ENCODE measurements around the gene MYLK4. TPM values are rescaled to one million over a fixed set of nuclear protein-coding genes. Genes with fewer than 3 reads are reported as not detected.
A peak's percentile ranks its signal among the peaks of the same experiment; 100 is the strongest.

Gene MYLK4
- total and polyA plus RNA-seq, 8 donors, result 0.12 to 1.3 (median 0.43) TPM; not detected in 3

- peak; percentile 39 to 59 for DNase-seq
- intact Hi-C loops (cut with DNase I; ENCODE audit: low total_unique reads), result no loop called here
- peak overlapping the region in 3 of 5 donors; percentile 16 to 40 (median 33) for H3K27ac ChIP-seq
- no peaks in the 10 kb centered on the region for H3K36me3 ChIP-seq
- H3K4me1 ChIP-seq, result peaks cover 0 to 41% (median 14%) of the 10 kb centered on the region in 4 donors
- H3K27me3 ChIP-seq, result no peaks in the 10 kb centered on the region
- no peak overlapping the region for H3K4me3 ChIP-seq
- TF ChIP-seq EP300 (IDR thresholded peaks at IDR 0.05) (no peak), POLR2A (IDR thresholded peaks at IDR 0.05) (no peak), POLR2AphosphoS5 (IDR thresholded peaks at IDR 0.05) (no peak)
- TF ChIP-seq, protein P1, sequence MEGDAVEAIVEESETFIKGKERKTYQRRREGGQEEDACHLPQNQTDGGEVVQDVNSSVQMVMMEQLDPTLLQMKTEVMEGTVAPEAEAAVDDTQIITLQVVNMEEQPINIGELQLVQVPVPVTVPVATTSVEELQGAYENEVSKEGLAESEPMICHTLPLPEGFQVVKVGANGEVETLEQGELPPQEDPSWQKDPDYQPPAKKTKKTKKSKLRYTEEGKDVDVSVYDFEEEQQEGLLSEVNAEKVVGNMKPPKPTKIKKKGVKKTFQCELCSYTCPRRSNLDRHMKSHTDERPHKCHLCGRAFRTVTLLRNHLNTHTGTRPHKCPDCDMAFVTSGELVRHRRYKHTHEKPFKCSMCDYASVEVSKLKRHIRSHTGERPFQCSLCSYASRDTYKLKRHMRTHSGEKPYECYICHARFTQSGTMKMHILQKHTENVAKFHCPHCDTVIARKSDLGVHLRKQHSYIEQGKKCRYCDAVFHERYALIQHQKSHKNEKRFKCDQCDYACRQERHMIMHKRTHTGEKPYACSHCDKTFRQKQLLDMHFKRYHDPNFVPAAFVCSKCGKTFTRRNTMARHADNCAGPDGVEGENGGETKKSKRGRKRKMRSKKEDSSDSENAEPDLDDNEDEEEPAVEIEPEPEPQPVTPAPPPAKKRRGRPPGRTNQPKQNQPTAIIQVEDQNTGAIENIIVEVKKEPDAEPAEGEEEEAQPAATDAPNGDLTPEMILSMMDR (IDR thresholded peaks at IDR 0.05), result no peak
- H3K9me3 ChIP-seq, result no peaks in the 10 kb centered on the region
- WGBS, 5 donors, result 70 to 85% (median 79%) methylated on average over 5 of the region's 5 CpGs
Observed at GRCh38 chr6:2733324-2733723, 17.4 kb downstream of the MYLK4 start.

DNA sequence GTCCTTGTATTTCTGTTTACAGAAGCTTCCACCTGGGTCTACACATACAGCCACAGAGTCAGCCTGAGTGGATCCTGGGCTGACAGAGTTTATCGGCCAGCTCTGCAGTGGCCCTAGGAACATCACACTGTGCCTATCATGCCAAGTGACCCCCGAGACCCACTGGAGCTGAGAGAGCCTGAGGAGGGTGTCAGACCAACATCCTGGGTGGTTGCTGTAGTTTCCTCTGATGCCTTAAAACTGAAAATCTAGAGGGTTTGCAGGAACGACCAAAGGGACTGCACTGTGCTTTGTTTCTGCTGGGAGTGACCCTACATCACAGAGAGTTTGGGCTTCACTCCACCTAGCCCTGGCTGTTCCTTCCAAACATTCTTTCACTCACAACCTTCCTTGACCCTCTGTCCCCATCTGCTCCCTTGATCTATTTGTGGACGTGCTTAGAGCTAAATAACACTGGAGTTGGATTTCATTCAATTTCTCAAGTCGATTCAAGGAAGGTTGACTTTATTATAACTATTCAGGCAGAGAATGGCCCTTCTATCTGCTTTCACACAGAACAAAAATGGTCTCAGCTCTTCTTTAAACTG is 18.1 kb downstream of the MYLK4 start:
- Histone ChIP-seq H3K9me3 (no peaks in the 10 kb centered on the region), H3K4me3 (no peak overlapping the region), H3K36me3 (no peaks in the 10 kb centered on the region), H3K27me3 (no peaks in the 10 kb centered on the region), H3K4me1 (peaks cover 0 to 38% (median 12%) of the 10 kb centered on the region in 4 donors), H3K27ac (peak overlapping the region in 3 of 5 donors; percentile 16 to 41 (median 33))
- 17 to 48% (median 38%) methylated on average over 3 to 5 of the region's 5 CpGs for WGBS, 5 donors
- no peak for TF ChIP-seq POLR2A (IDR thresholded peaks at IDR 0.05)
- TF ChIP-seq, protein P1 (IDR thresholded peaks at IDR 0.05), result no peak
- TF ChIP-seq EP300 (IDR thresholded peaks at IDR 0.05), result no peak
- no peak for TF ChIP-seq POLR2AphosphoS5 (IDR thresholded peaks at IDR 0.05)
- intact Hi-C loops (cut with DNase I; ENCODE audit: low total_unique reads), result no loop called here
- peak in 1 of 2 donors; percentile 31 for DNase-seq

DNA sequence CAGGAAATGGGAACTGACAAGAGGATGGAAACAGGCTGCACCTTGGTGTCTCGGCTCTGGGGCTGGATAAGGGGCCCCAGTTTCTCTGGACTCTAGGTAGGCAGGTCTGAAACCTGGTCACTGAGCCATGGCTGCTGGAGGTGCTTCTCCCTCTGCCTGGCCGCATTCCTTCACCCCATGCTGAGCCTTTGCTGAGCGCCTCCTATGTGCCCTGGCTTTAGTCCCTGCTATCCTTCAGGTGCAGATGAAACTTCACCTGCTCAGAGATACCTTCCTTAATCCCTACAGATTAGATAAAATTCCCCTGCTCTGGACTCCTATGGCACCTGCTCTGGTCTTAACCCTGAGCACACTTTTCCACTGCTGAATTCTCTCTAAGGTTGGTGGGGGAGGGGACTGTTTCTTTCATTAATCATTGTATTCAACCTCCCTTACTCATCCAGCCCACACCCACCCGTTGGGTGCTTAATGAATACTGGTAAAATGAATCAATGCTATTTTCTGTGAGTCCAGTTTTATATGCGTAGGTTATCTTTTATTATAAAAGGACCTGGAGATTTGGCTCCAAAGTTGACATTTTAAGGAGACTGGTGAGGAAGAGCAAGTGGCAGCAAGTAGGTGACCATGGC is 19.3 kb downstream of the MYLK4 start:
- H3K4me3 ChIP-seq, result no peak overlapping the region
- 63 to 79% (median 71%) methylated on average over 5 of the region's 5 CpGs for WGBS, 5 donors
- no peak for TF ChIP-seq EP300 (IDR thresholded peaks at IDR 0.05)
- TF ChIP-seq, protein P1 (IDR thresholded peaks at IDR 0.05), result no peak
- no peak for TF ChIP-seq POLR2AphosphoS5 (IDR thresholded peaks at IDR 0.05)
- no peak for TF ChIP-seq POLR2A (IDR thresholded peaks at IDR 0.05)
- intact Hi-C loops (cut with DNase I; ENCODE audit: low total_unique reads), result no loop called here
- no peak overlapping the region for H3K27ac ChIP-seq
- no peaks in the 10 kb centered on the region for H3K36me3 ChIP-seq
- H3K27me3 ChIP-seq, result no peaks in the 10 kb centered on the region
- no peak for DNase-seq
- no peaks in the 10 kb centered on the region for H3K9me3 ChIP-seq
- peaks cover 0 to 41% (median 13%) of the 10 kb centered on the region in 4 donors for H3K4me1 ChIP-seq

DNA sequence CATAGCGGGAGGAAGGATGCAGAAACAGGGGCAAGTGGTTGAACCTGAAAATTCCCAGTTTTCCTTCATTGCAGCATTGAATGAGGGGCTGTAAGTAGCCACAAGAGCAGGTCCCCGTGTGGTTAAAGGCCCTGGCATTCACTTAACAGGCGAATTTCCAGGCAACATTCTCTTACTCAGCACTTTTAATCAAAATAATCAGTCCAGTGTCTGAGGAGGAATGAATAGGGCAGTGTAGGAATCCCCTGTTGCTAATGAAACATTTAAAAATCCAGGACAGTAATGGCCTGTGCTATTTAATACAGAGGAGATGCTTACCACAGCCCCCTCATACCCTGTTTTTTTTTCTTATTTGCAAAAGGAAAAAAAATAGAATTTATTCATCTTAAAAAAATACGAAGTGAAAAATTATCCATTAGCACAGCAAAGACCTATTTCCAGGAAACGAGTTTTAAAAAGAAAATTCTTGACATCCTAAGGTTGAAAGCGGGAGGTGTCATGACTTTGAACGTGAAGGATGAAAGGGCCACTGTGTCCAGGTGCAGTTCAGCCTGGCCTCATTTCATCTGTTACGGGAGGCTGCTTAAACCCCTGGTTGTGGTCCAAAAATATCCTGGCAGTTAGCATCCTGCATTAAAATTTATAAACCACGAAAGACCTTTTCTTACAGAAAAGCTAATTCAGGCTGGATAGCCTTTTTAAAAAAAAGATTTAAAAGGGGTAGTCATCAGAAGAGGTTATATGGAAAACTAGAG is 20.2 kb downstream of the MYLK4 start:
- Histone ChIP-seq H3K36me3 (no peaks in the 10 kb centered on the region), H3K4me1 (peaks cover 0 to 42% (median 17%) of the 10 kb centered on the region in 4 donors), H3K27me3 (no peaks in the 10 kb centered on the region), H3K4me3 (no peak overlapping the region), H3K9me3 (no peaks in the 10 kb centered on the region), H3K27ac (no peak overlapping the region)
- WGBS, 5 donors, result 63 to 80% (median 76%) methylated on average over 9 of the region's 9 CpGs
- intact Hi-C loops (cut with DNase I; ENCODE audit: low total_unique reads), result no loop called here
- DNase-seq, result no peak
- TF ChIP-seq, protein P1 (IDR thresholded peaks at IDR 0.05), result no peak
- TF ChIP-seq POLR2A (IDR thresholded peaks at IDR 0.05) (no peak), POLR2AphosphoS5 (IDR thresholded peaks at IDR 0.05) (no peak), EP300 (IDR thresholded peaks at IDR 0.05) (no peak)
